ENCODE data around the gene PRELID2. TPM values are rescaled to one million over a fixed set of nuclear protein-coding genes. Genes with fewer than 3 reads are reported as not detected.

Gene PRELID2
- total RNA-seq, 5 donors from 2014 or later (not counting 1 experiment from before 2014, with no cell fraction given): 0.23 to 1.9 (median 0.69) TPM

GRCh38 chr5:145752947-145753346 lies 82.2 kb downstream of the PRELID2 start:
- no peak for DNase-seq
- Mint-ChIP-seq H3K4me1 (no peaks in the 10 kb centered on the region), H3K36me3 (no peaks in the 10 kb centered on the region), H3K27ac (no peak overlapping the region), H3K4me3 (no peak overlapping the region), H3K9me3 (peaks cover 6 to 11% (median 10%) of the 10 kb centered on the region in 3 donors), H3K27me3 (no peaks in the 10 kb centered on the region)
- no peak for ATAC-seq (replicated peaks in 1 of 4)
- no peaks in the 10 kb centered on the region for H3K9me3 ChIP-seq
- no peaks in the 10 kb centered on the region for H3K27me3 ChIP-seq (replicated peaks in 1 of 2; ENCODE audit: control insufficient read depth in 2 of 2, extremely low read depth in 1 of 2, insufficient read depth in 2 of 2, low read length in 1 of 2)
- ChIA-PET POLR2A (no interaction called here), CTCF (no interaction called here)
- H3K27ac ChIP-seq (ENCODE audit: low read length): no peak overlapping the region
- 100% methylated on average over 1 of the region's 5 CpGs for WGBS (ENCODE audit: insufficient coverage)
- no peaks in the 10 kb centered on the region for H3K4me1 ChIP-seq (ENCODE audit: control insufficient read depth in 1 of 2, extremely low read depth in 1 of 2, insufficient read depth in 2 of 2, low read length in 2 of 2)
- no peaks in the 10 kb centered on the region for H3K36me3 ChIP-seq (ENCODE audit: control insufficient read depth in 2 of 2, extremely low read depth in 1 of 2, insufficient read depth in 1 of 2, low read length in 1 of 2)
- no peak overlapping the region for H3K4me3 ChIP-seq (ENCODE audit: control insufficient read depth in 1 of 2, extremely low read depth in 1 of 2, low read length in 1 of 2)

GRCh38 chr5:145752534-145752933 lies 82.6 kb downstream of the PRELID2 start:
- H3K9me3 Mint-ChIP-seq: peaks cover 6 to 13% (median 10%) of the 10 kb centered on the region in 3 donors
- Histone ChIP-seq H3K36me3 (ENCODE audit: control insufficient read depth in 2 of 2, extremely low read depth in 1 of 2, insufficient read depth in 1 of 2, low read length in 1 of 2) (no peaks in the 10 kb centered on the region), H3K27me3 (replicated peaks in 1 of 2; ENCODE audit: control insufficient read depth in 2 of 2, extremely low read depth in 1 of 2, insufficient read depth in 2 of 2, low read length in 1 of 2) (no peaks in the 10 kb centered on the region), H3K4me3 (ENCODE audit: control insufficient read depth in 1 of 2, extremely low read depth in 1 of 2, low read length in 1 of 2) (no peak overlapping the region), H3K4me1 (ENCODE audit: control insufficient read depth in 1 of 2, extremely low read depth in 1 of 2, insufficient read depth in 2 of 2, low read length in 2 of 2) (no peaks in the 10 kb centered on the region), H3K27ac (ENCODE audit: low read length) (no peak overlapping the region), H3K9me3 (no peaks in the 10 kb centered on the region)
- no peak for DNase-seq
- H3K4me3 Mint-ChIP-seq: no peak overlapping the region
- no CpG with 5 or more reads among the region's 2 CpGs for WGBS (ENCODE audit: insufficient coverage)
- ATAC-seq (replicated peaks in 1 of 4): no peak
- no peaks in the 10 kb centered on the region for H3K27me3 Mint-ChIP-seq
- ChIA-PET CTCF (no interaction called here), POLR2A (no interaction called here)
- no peaks in the 10 kb centered on the region for H3K4me1 Mint-ChIP-seq
- no peak overlapping the region for H3K27ac Mint-ChIP-seq
- H3K36me3 Mint-ChIP-seq: no peaks in the 10 kb centered on the region

- no peak overlapping the region for H3K4me3 Mint-ChIP-seq
- Histone ChIP-seq H3K4me1 (ENCODE audit: control insufficient read depth in 1 of 2, extremely low read depth in 1 of 2, insufficient read depth in 2 of 2, low read length in 2 of 2) (no peaks in the 10 kb centered on the region), H3K27ac (ENCODE audit: low read length) (no peak overlapping the region), H3K36me3 (ENCODE audit: control insufficient read depth in 2 of 2, extremely low read depth in 1 of 2, insufficient read depth in 1 of 2, low read length in 1 of 2) (no peaks in the 10 kb centered on the region), H3K9me3 (no peaks in the 10 kb centered on the region), H3K4me3 (ENCODE audit: control insufficient read depth in 1 of 2, extremely low read depth in 1 of 2, low read length in 1 of 2) (no peak overlapping the region), H3K27me3 (replicated peaks in 1 of 2; ENCODE audit: control insufficient read depth in 2 of 2, extremely low read depth in 1 of 2, insufficient read depth in 2 of 2, low read length in 1 of 2) (no peaks in the 10 kb centered on the region)
- POLR2A ChIA-PET: no interaction called here
- H3K9me3 Mint-ChIP-seq: peaks cover 6 to 13% (median 10%) of the 10 kb centered on the region in 3 donors
- H3K4me1 Mint-ChIP-seq: no peaks in the 10 kb centered on the region
- no peaks in the 10 kb centered on the region for H3K27me3 Mint-ChIP-seq
- DNase-seq (no peak), ATAC-seq (replicated peaks in 1 of 4) (no peak)
- CTCF ChIA-PET: no interaction called here
- H3K36me3 Mint-ChIP-seq: no peaks in the 10 kb centered on the region
- H3K27ac Mint-ChIP-seq: no peak overlapping the region
Measured at GRCh38 chr5:145750199-145750598, 84.9 kb downstream of the PRELID2 start.

GRCh38 chr5:145743396-145744061 lies 91.6 kb downstream of the PRELID2 start:
- H3K36me3 ChIP-seq (ENCODE audit: control insufficient read depth in 2 of 2, extremely low read depth in 1 of 2, insufficient read depth in 1 of 2, low read length in 1 of 2): no peaks in the 10 kb centered on the region
- 100% methylated on average over 2 of the region's 14 CpGs for WGBS (ENCODE audit: insufficient coverage)
- no peak overlapping the region for H3K4me3 ChIP-seq (ENCODE audit: control insufficient read depth in 1 of 2, extremely low read depth in 1 of 2, low read length in 1 of 2)
- POLR2A ChIA-PET: no interaction called here
- no peak for ATAC-seq (replicated peaks in 1 of 4)
- no peaks in the 10 kb centered on the region for H3K4me1 ChIP-seq (ENCODE audit: control insufficient read depth in 1 of 2, extremely low read depth in 1 of 2, insufficient read depth in 2 of 2, low read length in 2 of 2)
- H3K9me3 ChIP-seq: no peaks in the 10 kb centered on the region
- Mint-ChIP-seq H3K27ac (no peak overlapping the region), H3K4me3 (no peak overlapping the region), H3K9me3 (peaks cover 3 to 10% (median 5%) of the 10 kb centered on the region in 3 donors), H3K36me3 (no peaks in the 10 kb centered on the region), H3K27me3 (no peaks in the 10 kb centered on the region), H3K4me1 (no peaks in the 10 kb centered on the region)
- peak in 1 of 35 experiments; percentile 10 for DNase-seq
- no peaks in the 10 kb centered on the region for H3K27me3 ChIP-seq (replicated peaks in 1 of 2; ENCODE audit: control insufficient read depth in 2 of 2, extremely low read depth in 1 of 2, insufficient read depth in 2 of 2, low read length in 1 of 2)
- no peak overlapping the region for H3K27ac ChIP-seq (ENCODE audit: low read length)
- CTCF ChIA-PET: no interaction called here

- H3K36me3 ChIP-seq (ENCODE audit: control insufficient read depth in 2 of 2, extremely low read depth in 1 of 2, insufficient read depth in 1 of 2, low read length in 1 of 2): no peaks in the 10 kb centered on the region
- CTCF ChIA-PET: no interaction called here
- H3K4me1 ChIP-seq (ENCODE audit: control insufficient read depth in 1 of 2, extremely low read depth in 1 of 2, insufficient read depth in 2 of 2, low read length in 2 of 2): no peaks in the 10 kb centered on the region
- H3K36me3 Mint-ChIP-seq: no peaks in the 10 kb centered on the region
- no peaks in the 10 kb centered on the region for H3K27me3 Mint-ChIP-seq
- no peaks in the 10 kb centered on the region for H3K27me3 ChIP-seq (replicated peaks in 1 of 2; ENCODE audit: control insufficient read depth in 2 of 2, extremely low read depth in 1 of 2, insufficient read depth in 2 of 2, low read length in 1 of 2)
- H3K27ac Mint-ChIP-seq: no peak overlapping the region
- H3K9me3 ChIP-seq: no peaks in the 10 kb centered on the region
- no peak overlapping the region for H3K4me3 ChIP-seq (ENCODE audit: control insufficient read depth in 1 of 2, extremely low read depth in 1 of 2, low read length in 1 of 2)
- no peak for DNase-seq
- H3K27ac ChIP-seq (ENCODE audit: low read length): no peak overlapping the region
- POLR2A ChIA-PET: no interaction called here
- ATAC-seq (replicated peaks in 1 of 4): no peak
- H3K9me3 Mint-ChIP-seq: peaks cover 0 to 4% (median 0%) of the 10 kb centered on the region in 3 donors
- H3K4me3 Mint-ChIP-seq: no peak overlapping the region
- no peaks in the 10 kb centered on the region for H3K4me1 Mint-ChIP-seq
Measured at GRCh38 chr5:145739843-145740242, 95.3 kb downstream of the PRELID2 start.

GRCh38 chr5:145738227-145738626 lies 96.9 kb downstream of the PRELID2 start:
- no peaks in the 10 kb centered on the region for H3K27me3 ChIP-seq (replicated peaks in 1 of 2; ENCODE audit: control insufficient read depth in 2 of 2, extremely low read depth in 1 of 2, insufficient read depth in 2 of 2, low read length in 1 of 2)
- no peaks in the 10 kb centered on the region for H3K36me3 ChIP-seq (ENCODE audit: control insufficient read depth in 2 of 2, extremely low read depth in 1 of 2, insufficient read depth in 1 of 2, low read length in 1 of 2)
- CTCF ChIA-PET: no interaction called here
- H3K9me3 ChIP-seq: no peaks in the 10 kb centered on the region
- no peaks in the 10 kb centered on the region for H3K4me1 ChIP-seq (ENCODE audit: control insufficient read depth in 1 of 2, extremely low read depth in 1 of 2, insufficient read depth in 2 of 2, low read length in 2 of 2)
- H3K36me3 Mint-ChIP-seq: no peaks in the 10 kb centered on the region
- no peak overlapping the region for H3K4me3 ChIP-seq (ENCODE audit: control insufficient read depth in 1 of 2, extremely low read depth in 1 of 2, low read length in 1 of 2)
- POLR2A ChIA-PET: interaction anchor here in 1 of 2 donors (0.7 kb wide), 1 partner anchor 45 kb away, joined by 3 read pairs; no protein-coding TSS in a partner anchor
- H3K27ac ChIP-seq (ENCODE audit: low read length): no peak overlapping the region
- H3K9me3 Mint-ChIP-seq: peaks cover 0 to 4% (median 0%) of the 10 kb centered on the region in 3 donors
- no peaks in the 10 kb centered on the region for H3K4me1 Mint-ChIP-seq
- DNase-seq (no peak), ATAC-seq (replicated peaks in 1 of 4) (no peak)
- no peaks in the 10 kb centered on the region for H3K27me3 Mint-ChIP-seq
- H3K4me3 Mint-ChIP-seq: no peak overlapping the region
- H3K27ac Mint-ChIP-seq: no peak overlapping the region

GRCh38 chr5:145737578-145737977 lies 97.6 kb downstream of the PRELID2 start:
- Histone ChIP-seq H3K9me3 (no peaks in the 10 kb centered on the region), H3K27ac (ENCODE audit: low read length) (no peak overlapping the region), H3K27me3 (replicated peaks in 1 of 2; ENCODE audit: control insufficient read depth in 2 of 2, extremely low read depth in 1 of 2, insufficient read depth in 2 of 2, low read length in 1 of 2) (no peaks in the 10 kb centered on the region), H3K4me1 (ENCODE audit: control insufficient read depth in 1 of 2, extremely low read depth in 1 of 2, insufficient read depth in 2 of 2, low read length in 2 of 2) (no peaks in the 10 kb centered on the region), H3K4me3 (ENCODE audit: control insufficient read depth in 1 of 2, extremely low read depth in 1 of 2, low read length in 1 of 2) (no peak overlapping the region), H3K36me3 (ENCODE audit: control insufficient read depth in 2 of 2, extremely low read depth in 1 of 2, insufficient read depth in 1 of 2, low read length in 1 of 2) (no peaks in the 10 kb centered on the region)
- H3K9me3 Mint-ChIP-seq: peaks cover 0 to 3% (median 0%) of the 10 kb centered on the region in 3 donors
- H3K27me3 Mint-ChIP-seq: no peaks in the 10 kb centered on the region
- H3K4me3 Mint-ChIP-seq: no peak overlapping the region
- H3K27ac Mint-ChIP-seq: no peak overlapping the region
- ATAC-seq (replicated peaks in 1 of 4) (no peak), DNase-seq (no peak)
- no peaks in the 10 kb centered on the region for H3K36me3 Mint-ChIP-seq
- ChIA-PET CTCF (no interaction called here), POLR2A (no interaction called here)
- H3K4me1 Mint-ChIP-seq: no peaks in the 10 kb centered on the region
- no CpG with 5 or more reads among the region's 1 CpG for WGBS (ENCODE audit: insufficient coverage)
